Astrocyte (in vitro differentiated cells and primary cell): ENCODE measurements around the gene DPH2.

Source experiments
- EZH2 ChIP-seq: IDR thresholded peaks from 2 replicates; pipeline ENCODE4 v1.6.1; 2012; ENCODE audit warnings: mild to moderate bottlenecking, low read length, inconsistent platforms; ENCODE audit not compliant: insufficient read depth
- TF ChIP-seq, protein P1 (sequence below): IDR thresholded peaks from 2 replicates; pipeline ENCODE4 v1.5.1; 2011; ENCODE audit warnings: low read depth, mild to moderate bottlenecking, inconsistent platforms, low read length, moderate library complexity; ENCODE audit not compliant: insufficient read depth

GRCh38 chr1:43960798-43961197, 9.0 kb upstream of the DPH2 start:
- TF ChIP-seq, protein P1, sequence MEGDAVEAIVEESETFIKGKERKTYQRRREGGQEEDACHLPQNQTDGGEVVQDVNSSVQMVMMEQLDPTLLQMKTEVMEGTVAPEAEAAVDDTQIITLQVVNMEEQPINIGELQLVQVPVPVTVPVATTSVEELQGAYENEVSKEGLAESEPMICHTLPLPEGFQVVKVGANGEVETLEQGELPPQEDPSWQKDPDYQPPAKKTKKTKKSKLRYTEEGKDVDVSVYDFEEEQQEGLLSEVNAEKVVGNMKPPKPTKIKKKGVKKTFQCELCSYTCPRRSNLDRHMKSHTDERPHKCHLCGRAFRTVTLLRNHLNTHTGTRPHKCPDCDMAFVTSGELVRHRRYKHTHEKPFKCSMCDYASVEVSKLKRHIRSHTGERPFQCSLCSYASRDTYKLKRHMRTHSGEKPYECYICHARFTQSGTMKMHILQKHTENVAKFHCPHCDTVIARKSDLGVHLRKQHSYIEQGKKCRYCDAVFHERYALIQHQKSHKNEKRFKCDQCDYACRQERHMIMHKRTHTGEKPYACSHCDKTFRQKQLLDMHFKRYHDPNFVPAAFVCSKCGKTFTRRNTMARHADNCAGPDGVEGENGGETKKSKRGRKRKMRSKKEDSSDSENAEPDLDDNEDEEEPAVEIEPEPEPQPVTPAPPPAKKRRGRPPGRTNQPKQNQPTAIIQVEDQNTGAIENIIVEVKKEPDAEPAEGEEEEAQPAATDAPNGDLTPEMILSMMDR, result no peak
- no peak for TF ChIP-seq EZH2
